Naive thymus-derived CD8-positive, alpha-beta T cell (primary cell): ENCODE measurements around the gene PABPC4L. TPM values are rescaled to one million over a fixed set of nuclear protein-coding genes. Genes with fewer than 3 reads are reported as not detected.

Experiments
- ATAC-seq, 2 donors: fragments of 150-1000 bp; cut with Tn5 transposase in 1 of 2; sonication (Bioruptor Pico), chemical (Tn5 transposase) in 1 of 2; 1 replicate in 1 of 2; 2 replicates in 1 of 2; pipeline ENCODE4 v1.10.0; 2021; ENCODE audit warnings: mild to moderate bottlenecking in 2 of 2, moderate library complexity in 2 of 2
- POLR2A ChIA-PET: fragments of 350-600 bp; sonication (Branson Sonifier 250); formaldehyde crosslinking; loops from one replicate; lab custom pipeline; 2021; ENCODE audit warnings: antibody characterized with exemption; lab: Charles Lee
- DNase-seq, 10 donors: peaks; one replicate each; pipeline versions ENCODE4 v3.0.0 to v3.0.0-alpha.2; 2020 to 2022
- H3K27ac Mint-ChIP-seq, 10 donors: one replicate each; pipeline ENCODE4 v1.8.0; 2020 to 2022; ENCODE audit warnings: mild to moderate bottlenecking in 10 of 10, mixed read lengths in 10 of 10, moderate library complexity in 4 of 10, inconsistent platforms in 1 of 10
- H3K27me3 Mint-ChIP-seq, 5 donors: one replicate each; pipeline ENCODE4 v1.8.0; 2021 to 2022; ENCODE audit warnings: mixed read lengths in 5 of 5
- H3K36me3 Mint-ChIP-seq, 3 donors: one replicate each; pipeline ENCODE4 v1.8.0; 2020 to 2022; ENCODE audit warnings: mixed read lengths in 3 of 3, mild to moderate bottlenecking in 2 of 3, inconsistent platforms in 1 of 3
- H3K4me1 Mint-ChIP-seq, 4 donors: one replicate each; pipeline ENCODE4 v1.8.0; 2021 to 2022; ENCODE audit warnings: mixed read lengths in 4 of 4
- H3K4me3 Mint-ChIP-seq, 10 donors: one replicate each; pipeline ENCODE4 v1.8.0; 2020 to 2022; ENCODE audit warnings: mild to moderate bottlenecking in 10 of 10, mixed read lengths in 10 of 10, moderate library complexity in 6 of 10, inconsistent platforms in 1 of 10
- H3K9me3 Mint-ChIP-seq, 9 donors: one replicate each; pipeline ENCODE4 v1.8.0; 2020 to 2022; ENCODE audit warnings: mixed read lengths in 9 of 9, mild to moderate bottlenecking in 3 of 9, inconsistent platforms in 1 of 9, moderate library complexity in 1 of 9
- polyA plus RNA-seq, 3 donors: library from polyadenylated mRNA; unstranded; fragments of 300-500 nt; fragmentation: Illumina TruSeq; gene quantifications; one replicate each; pipeline ENCODE4 v1.2.3, GENCODE V29; 2021
- total RNA-seq, 8 experiments: library from RNA in 2 of 8; stranded (reverse) in 2 of 8; gene quantifications; one replicate each; pipeline ENCODE4 v1.2.3 and lab custom pipeline; 2021 to 2026

The PABPC4L gene
- total and polyA plus RNA-seq, 5 experiments from 2014 or later = not detected

DNA sequence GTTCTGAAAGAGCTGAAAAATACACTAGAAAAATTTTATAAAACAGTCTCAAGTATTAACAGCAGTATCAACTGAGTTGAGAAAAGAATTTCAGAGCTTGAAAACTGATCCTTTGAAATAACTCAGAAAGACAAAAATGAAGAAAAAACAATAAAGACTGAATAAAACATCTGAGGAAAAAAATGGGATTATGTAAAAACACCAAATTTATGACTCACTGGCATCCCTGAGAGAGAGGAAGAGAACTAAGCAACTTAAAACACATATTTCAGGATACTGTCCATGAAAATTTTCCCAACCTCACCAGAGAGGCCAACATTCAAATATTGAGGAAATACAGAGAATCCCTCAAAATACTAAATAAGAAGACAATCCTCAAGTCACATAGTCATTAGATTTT is 22.9 kb downstream of the PABPC4L start:
- no peak overlapping the region for H3K27ac Mint-ChIP-seq
- no peaks in the 10 kb centered on the region for H3K4me1 Mint-ChIP-seq
- H3K36me3 Mint-ChIP-seq = no peaks in the 10 kb centered on the region
- no peak overlapping the region for H3K4me3 Mint-ChIP-seq
- DNase-seq = no peak
- POLR2A ChIA-PET = no interaction called here
- ATAC-seq = no peak
- H3K9me3 Mint-ChIP-seq = peaks cover 2 to 43% (median 13%) of the 10 kb centered on the region in 9 donors
- H3K27me3 Mint-ChIP-seq = no peaks in the 10 kb centered on the region

GRCh38 chr4:134174271-134174670 is 27.3 kb downstream of the PABPC4L start:
- H3K9me3 Mint-ChIP-seq = peaks cover 0 to 22% (median 7%) of the 10 kb centered on the region in 9 donors
- H3K4me3 Mint-ChIP-seq = no peak overlapping the region
- no peaks in the 10 kb centered on the region for H3K4me1 Mint-ChIP-seq
- H3K27me3 Mint-ChIP-seq = no peaks in the 10 kb centered on the region
- DNase-seq (no peak), ATAC-seq (no peak)
- POLR2A ChIA-PET = no interaction called here
- H3K27ac Mint-ChIP-seq = no peak overlapping the region
- H3K36me3 Mint-ChIP-seq = no peaks in the 10 kb centered on the region

DNA sequence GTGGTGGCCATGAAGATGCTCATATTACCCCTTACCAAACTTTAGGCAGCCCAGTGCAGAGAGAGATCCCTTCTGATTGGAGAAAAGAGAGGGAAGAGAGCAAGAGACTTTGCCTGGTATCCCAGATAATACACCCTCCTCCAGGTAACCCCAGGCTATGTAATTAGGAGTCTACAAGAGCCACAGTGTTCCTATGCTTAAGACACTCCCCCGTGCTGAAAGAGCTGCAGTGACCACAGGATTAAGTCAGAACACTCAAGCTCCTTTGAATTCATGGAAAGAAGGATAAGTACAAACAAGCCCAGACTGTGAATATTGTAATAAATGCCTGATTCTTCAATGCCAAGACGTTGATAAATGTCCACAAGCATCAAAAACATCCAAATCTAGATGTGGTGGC is 41.4 kb downstream of the PABPC4L start:
- POLR2A ChIA-PET = no interaction called here
- ATAC-seq (no peak), DNase-seq (no peak)
- H3K4me3 Mint-ChIP-seq = no peak overlapping the region
- H3K36me3 Mint-ChIP-seq = no peaks in the 10 kb centered on the region
- peaks cover 0 to 23% (median 6%) of the 10 kb centered on the region in 9 donors for H3K9me3 Mint-ChIP-seq
- no peaks in the 10 kb centered on the region for H3K27me3 Mint-ChIP-seq
- H3K4me1 Mint-ChIP-seq = no peaks in the 10 kb centered on the region
- no peak overlapping the region for H3K27ac Mint-ChIP-seq

DNA sequence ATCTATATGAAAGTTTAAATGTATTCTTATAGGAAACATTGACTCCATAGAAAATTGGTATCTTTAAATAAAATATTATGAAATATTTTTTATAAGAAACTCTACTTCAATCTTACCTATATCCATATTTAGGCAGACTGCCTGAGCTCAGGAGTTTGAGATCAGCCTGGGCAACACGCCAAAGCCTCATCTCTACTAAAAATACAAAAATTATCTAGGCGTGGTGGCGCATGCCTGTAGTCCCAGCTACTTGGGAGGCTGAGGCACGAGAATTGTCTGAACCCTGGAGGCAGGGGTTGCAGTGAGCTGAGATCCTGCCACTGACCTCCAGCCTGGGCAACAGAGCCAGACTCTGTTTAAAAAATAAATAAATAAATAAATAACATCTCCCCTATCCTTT is 47.5 kb downstream of the PABPC4L start:
- POLR2A ChIA-PET = no interaction called here
- no peak for ATAC-seq
- Mint-ChIP-seq H3K27me3 (no peaks in the 10 kb centered on the region), H3K4me1 (no peaks in the 10 kb centered on the region), H3K9me3 (peaks cover 0 to 6% (median 0%) of the 10 kb centered on the region in 9 donors), H3K27ac (no peak overlapping the region), H3K36me3 (no peaks in the 10 kb centered on the region), H3K4me3 (no peak overlapping the region)
- DNase-seq = no peak

DNA sequence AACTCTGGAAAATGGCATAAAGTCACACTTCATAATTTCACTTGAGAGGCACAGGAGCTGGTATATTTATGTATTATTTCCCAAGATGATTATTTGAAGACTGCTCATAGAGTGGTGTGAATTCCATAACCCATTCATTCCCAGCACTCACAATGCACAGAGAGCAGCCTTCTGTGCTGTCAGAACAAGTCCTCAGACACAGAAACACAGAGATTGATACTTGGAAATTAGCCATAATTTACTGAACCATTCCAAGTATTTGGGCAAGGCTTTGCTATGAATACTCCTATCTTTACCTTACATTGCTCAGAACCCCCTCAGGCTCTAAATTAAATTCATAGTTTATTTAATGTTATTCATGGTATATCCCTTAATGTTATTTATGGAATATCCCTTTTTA is 53.6 kb downstream of the PABPC4L start:
- H3K4me3 Mint-ChIP-seq = no peak overlapping the region
- no peaks in the 10 kb centered on the region for H3K4me1 Mint-ChIP-seq
- peaks cover 0 to 3% (median 0%) of the 10 kb centered on the region in 9 donors for H3K9me3 Mint-ChIP-seq
- ATAC-seq = no peak
- DNase-seq = no peak
- H3K36me3 Mint-ChIP-seq = no peaks in the 10 kb centered on the region
- no peak overlapping the region for H3K27ac Mint-ChIP-seq
- POLR2A ChIA-PET = no interaction called here
- H3K27me3 Mint-ChIP-seq = no peaks in the 10 kb centered on the region
